HG03457 (cell line): ENCODE data around the gene TRIOBP.
"Not testable (repeated sequence)": the region's sequence is repeated elsewhere in the genome, so short reads cannot be mapped to it uniquely, and the experiment has no call there.

Experiments
- ATAC-seq: cut with Tn5 transposase; IDR thresholded peaks from one replicate; pipeline ENCODE4 v1.9.1; 2021; ENCODE audit warnings: moderate number of reproducible peaks; ENCODE audit not compliant: unreplicated experiment

Gene TRIOBP, protein sequence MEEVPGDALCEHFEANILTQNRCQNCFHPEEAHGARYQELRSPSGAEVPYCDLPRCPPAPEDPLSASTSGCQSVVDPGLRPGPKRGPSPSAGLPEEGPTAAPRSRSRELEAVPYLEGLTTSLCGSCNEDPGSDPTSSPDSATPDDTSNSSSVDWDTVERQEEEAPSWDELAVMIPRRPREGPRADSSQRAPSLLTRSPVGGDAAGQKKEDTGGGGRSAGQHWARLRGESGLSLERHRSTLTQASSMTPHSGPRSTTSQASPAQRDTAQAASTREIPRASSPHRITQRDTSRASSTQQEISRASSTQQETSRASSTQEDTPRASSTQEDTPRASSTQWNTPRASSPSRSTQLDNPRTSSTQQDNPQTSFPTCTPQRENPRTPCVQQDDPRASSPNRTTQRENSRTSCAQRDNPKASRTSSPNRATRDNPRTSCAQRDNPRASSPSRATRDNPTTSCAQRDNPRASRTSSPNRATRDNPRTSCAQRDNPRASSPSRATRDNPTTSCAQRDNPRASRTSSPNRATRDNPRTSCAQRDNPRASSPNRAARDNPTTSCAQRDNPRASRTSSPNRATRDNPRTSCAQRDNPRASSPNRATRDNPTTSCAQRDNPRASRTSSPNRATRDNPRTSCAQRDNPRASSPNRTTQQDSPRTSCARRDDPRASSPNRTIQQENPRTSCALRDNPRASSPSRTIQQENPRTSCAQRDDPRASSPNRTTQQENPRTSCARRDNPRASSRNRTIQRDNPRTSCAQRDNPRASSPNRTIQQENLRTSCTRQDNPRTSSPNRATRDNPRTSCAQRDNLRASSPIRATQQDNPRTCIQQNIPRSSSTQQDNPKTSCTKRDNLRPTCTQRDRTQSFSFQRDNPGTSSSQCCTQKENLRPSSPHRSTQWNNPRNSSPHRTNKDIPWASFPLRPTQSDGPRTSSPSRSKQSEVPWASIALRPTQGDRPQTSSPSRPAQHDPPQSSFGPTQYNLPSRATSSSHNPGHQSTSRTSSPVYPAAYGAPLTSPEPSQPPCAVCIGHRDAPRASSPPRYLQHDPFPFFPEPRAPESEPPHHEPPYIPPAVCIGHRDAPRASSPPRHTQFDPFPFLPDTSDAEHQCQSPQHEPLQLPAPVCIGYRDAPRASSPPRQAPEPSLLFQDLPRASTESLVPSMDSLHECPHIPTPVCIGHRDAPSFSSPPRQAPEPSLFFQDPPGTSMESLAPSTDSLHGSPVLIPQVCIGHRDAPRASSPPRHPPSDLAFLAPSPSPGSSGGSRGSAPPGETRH (N-terminal part only)

GRCh38 chr22:37696657-37697537, at the start of gene TRIOBP:
TSS of gene TRIOBP (plus strand) at chr22:37697048. CDS start at chr22:37701366, 4,318 bp downstream.
- ATAC-seq = peak; percentile 55

- no peak for ATAC-seq
Measured at GRCh38 chr22:37647317-37647716, 49.5 kb upstream of the TRIOBP start.

DNA sequence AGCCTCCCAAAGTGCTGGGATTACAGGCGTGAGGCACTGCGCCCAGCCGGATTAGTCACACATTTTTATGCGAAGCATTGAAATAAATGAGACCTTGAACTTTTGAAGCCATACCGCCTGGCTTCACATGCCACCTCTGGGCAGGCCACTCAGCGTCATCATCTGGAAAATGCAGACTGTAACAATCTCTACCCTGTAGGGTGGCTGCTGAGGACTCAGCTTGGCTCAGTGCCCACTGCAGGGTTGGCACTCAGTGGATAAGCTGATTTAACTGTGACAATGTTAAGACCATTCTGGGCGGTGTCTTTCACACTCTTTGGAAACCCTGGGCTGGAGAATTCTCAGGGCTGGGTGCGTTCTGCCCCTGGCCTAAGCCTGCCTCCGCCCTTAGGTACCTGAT, 48.9 kb upstream of the TRIOBP start:
- ATAC-seq = no peak

- no peak for ATAC-seq
Measured at GRCh38 chr22:37650463-37651136, 46.2 kb upstream of the TRIOBP start.

DNA sequence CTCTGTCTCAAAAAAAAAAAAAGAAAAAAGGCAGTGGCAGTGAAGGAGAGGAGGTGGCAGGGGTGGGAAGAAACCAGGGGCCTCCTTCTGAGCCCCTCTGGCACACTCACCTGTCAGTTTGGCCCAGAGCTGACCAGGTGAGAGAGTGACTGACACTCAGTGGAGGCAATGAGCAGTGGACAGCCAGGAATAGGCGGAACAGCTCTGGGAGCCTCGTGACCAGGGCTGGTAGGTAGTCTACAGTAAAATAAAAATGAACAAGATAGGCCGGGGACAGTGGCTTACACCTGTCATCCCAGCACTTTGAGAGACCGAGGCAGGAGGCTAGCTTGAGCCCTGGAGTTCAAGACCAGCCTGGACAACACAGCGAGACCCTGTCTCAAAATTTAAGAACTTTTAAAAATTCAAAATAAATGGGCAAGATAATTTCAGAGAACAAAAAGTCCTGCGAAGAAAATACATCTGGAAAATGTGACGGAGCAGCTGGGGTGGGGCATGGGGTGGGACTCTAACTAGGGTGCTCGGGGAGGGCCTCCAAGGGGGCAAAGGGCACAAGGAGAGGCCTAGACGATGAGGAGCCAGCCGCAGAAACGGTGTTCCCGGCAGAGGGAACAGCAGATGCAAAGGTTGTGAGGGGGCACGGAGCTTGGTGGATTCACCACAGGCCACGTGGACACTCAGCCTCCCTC, 42.1 kb upstream of the TRIOBP start:
- ATAC-seq = no peak

- ATAC-seq = no peak
Measured at GRCh38 chr22:37655252-37655563, 41.6 kb upstream of the TRIOBP start.

GRCh38 chr22:37656583-37656982, 40.3 kb upstream of the TRIOBP start:
- not testable (repeated sequence) for ATAC-seq

- ATAC-seq = no peak
Measured at GRCh38 chr22:37657590-37658132, 39.2 kb upstream of the TRIOBP start.

DNA sequence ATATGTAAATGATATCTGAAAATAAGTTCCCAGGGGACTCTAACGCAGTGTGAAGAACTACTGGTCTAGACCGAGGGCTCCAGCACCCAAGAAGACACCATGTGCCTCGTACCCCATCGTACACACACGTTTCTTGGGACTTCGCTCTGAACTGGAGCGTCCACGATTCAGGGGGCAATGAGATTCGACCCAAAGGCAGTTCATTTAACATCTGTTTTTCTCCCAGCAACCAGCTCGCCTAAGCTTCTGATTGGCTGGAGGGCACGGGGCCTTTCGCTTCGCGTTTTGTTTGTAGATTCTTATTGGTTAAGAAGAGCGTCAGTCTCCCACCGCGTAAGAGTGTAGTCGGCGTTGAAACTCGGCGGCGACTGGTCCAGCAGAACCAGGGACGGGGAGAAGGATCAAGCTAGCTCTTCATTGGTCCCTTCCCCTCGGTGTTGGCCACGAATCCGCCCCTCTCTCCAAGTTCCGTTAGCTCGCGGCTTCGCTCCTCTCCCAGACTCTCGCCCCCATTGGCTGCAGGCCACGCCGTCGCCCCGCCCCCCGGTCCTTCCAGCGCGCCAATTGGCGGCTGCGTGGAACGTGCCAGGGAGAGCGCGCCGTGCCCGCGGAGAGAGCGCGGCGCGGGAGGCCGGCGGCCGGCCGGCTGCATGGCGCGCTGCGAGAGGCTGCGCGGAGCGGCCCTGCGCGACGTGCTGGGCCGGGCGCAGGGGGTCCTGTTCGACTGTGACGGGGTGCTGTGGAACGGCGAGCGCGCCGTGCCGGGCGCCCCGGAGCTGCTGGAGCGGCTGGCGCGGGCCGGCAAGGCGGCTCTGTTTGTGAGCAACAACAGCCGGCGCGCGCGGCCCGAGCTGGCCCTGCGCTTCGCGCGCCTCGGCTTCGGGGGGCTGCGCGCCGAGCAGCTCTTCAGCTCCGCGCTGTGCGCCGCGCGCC, 38.4 kb upstream of the TRIOBP start, which contains the start of gene PDXP:
Gene PDXP (plus strand): TSS at position 591 of the 933 bp plus-strand sequence. CDS start 60 bp downstream, at position 651.
- peak; percentile 69 for ATAC-seq

DNA sequence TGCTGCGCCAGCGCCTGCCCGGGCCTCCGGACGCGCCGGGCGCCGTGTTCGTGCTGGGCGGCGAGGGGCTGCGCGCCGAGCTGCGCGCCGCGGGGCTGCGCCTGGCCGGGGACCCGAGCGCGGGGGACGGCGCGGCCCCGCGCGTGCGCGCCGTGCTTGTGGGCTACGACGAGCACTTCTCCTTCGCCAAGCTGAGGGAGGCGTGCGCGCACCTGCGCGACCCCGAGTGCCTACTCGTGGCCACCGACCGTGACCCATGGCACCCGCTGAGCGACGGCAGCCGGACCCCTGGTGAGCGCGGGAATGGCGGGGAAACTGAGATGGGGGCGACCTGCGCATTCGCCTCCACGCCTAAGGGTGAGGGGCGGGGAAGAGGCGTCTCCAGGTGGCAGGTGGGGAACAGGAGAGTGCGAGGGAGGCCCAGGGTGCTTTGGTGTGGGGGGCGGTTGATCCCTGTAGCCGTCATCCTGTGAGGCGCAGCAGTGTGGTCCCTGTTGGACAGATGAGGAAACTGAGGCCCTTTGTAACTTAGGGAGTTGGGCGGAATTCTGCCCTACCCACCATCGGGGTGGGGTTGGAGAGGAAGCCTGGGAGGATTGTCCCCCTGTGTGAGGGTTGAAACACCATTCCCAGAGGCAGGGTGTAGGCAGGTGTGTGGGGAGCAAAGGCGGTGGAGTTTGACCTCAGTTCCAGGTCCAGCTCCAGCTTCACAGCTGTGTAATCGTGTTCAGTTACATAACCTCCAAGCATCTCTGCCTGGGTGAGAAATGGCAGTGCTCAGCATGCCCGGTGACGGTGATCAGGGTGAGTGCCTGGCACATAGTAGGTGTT, 37.6 kb upstream of the TRIOBP start:
- ATAC-seq = no peak

DNA sequence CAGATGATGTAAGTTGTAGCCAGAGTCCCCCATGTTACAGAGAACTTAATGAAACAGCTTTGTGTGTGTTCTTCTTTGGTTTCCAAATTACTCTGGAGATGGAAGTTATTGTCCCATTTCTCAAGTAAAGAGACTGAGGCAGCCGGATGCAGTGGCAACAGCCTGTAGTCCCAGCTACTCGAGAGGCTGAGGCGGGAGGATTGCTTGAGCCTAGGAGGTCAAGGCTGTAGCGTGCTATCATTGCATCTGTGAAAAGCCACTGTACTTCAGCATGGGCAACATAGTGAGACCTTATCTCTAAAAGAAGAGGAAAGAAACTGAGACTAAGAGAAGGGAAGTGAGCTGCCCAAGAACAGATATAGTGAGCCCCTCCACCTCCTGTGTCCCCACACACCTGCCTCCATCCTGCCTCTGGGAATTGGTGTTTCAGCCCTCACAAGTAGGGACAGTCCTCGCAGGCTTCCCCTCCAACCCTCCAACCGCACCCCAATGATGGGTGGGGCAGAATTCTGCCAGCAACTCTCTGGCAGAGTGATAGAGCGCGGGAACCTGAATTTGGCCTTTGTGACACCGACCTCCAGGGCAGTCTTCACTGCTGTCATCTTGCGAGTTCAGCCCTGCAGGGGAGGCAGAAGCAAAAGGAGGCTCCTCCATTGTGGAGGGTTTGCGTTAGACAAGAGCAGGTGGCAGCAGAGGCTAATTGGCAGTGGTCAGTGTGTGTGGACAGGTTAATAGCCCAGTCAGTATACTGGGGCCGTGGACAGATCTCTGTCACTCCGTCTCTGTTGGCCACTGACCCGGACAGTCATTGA, 36.7 kb upstream of the TRIOBP start:
- ATAC-seq = no peak

GRCh38 chr22:37660709-37661045, 36.2 kb upstream of the TRIOBP start:
- no peak for ATAC-seq

DNA sequence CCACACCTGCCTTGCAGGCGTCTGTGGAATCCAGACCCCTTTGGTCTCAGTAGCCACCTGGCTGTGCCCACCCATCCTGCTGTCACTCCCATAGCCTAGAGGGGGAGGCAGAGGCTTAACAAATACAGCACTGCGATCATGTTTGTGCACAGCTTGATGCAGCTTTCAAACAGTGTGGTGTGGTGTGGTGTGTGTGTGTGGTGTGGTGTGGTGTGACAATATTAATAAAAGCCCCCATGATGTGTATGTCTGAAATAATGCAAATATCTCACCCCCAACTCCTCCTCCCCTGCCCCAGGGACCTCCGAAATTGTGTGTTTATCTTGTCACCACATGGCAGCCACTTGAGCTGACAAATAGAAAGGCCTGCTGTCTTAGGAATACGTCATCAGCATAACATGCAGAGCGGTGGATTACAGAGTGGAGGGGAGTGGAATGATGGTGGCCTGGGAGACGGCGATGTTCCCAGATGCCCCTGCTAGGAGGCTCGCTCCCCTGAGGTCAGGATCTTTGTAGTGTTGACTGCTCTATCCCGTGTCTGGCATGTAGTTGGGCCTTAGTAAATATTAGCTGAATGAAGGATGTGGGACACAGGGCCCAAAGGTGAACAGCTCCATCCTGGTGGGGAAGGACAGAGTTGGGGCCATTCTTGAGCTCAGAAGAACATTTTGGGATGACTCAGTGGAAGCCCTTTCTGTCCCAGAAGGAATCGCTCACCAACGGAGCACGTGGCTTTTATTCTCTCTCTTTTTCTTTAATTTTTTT, 35.5 kb upstream of the TRIOBP start:
- ATAC-seq = no peak

DNA sequence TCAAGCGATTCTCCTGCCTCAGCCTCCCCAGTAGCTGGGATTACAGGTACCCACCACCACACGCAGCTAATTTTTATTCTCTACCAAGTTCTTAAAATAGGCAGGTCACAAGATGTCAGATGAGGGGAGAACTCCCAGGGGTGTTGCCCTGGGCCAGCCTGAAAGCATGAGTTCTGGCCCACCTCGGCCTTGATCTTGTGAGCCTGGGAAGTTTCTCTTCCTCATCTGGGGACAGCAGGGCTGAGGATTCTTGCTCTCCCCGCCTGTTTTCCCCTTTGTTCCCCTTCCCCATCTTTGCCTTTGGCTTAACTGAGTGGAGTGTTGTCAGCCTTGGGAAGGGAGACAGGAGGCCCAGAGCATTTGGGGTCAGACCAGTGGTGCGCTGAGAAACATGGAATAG, 34.8 kb upstream of the TRIOBP start:
- ATAC-seq = no peak

GRCh38 chr22:37663521-37664140, 33.2 kb upstream of the TRIOBP start:
- ATAC-seq = no peak
